ENCODE results near the gene LRRC36.
"Not testable (repeated sequence)": the region's sequence is repeated elsewhere in the genome, so short reads cannot be mapped to it uniquely, and the experiment has no call there.

LRRC36 gene

GRCh38 chr16:67407176-67407787 lies 80.7 kb downstream of the LRRC36 start:
- no peak for DNase-seq

DNA sequence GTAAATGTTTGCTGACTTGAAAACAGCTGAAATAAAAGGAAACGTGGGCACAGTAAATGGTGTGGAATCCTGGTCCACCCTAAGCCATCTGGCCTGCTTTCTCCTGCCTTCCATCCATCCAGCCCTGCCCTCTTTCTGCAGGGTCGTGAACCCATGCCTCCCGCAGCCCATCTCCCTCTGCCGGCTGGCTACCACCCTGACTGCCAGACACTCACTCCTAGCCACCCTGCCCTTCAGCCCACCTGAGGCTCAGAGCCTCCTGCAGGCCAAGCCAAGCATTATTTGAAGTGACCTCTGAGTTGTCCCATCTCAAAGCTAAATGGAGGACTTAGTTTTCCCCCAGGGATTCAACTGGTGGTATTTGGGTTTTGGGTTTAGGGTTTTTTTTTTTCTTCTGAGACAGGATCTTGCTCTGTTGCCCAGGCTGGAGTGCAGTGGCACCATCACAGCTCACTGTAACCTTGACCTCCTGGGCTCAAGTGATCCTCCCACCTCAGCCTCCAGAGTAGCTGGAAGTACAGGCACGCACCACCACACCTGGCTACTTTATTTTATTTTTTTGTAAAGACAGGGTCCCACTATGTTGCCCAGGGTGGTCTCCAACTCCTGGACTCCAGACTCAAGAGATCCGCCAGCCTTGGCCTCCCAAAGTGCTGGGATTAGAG lies 81.3 kb downstream of the LRRC36 start:
- no peak for DNase-seq

GRCh38 chr16:67409631-67410030 lies 83.0 kb downstream of the LRRC36 start:
- DNase-seq, result no peak

DNA sequence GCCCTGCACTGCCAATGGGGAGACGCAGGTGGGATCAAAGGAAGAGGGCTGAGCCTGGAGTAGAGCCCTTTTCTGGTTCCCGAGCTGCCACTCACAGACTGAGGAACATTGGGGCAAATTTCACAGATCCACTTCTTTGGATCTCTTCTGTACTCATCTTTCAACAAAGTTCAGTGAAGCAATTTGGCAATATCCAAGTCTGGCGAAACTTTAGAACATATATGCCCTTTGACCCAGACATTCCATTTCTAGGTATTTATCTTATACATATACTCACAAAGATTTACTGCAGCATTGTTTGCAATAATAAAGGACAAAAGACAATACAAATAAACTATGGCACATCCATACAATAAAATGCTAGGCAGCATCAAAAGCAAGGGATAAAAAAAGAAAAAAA lies 84.7 kb downstream of the LRRC36 start:
- DNase-seq, result no peak

DNA sequence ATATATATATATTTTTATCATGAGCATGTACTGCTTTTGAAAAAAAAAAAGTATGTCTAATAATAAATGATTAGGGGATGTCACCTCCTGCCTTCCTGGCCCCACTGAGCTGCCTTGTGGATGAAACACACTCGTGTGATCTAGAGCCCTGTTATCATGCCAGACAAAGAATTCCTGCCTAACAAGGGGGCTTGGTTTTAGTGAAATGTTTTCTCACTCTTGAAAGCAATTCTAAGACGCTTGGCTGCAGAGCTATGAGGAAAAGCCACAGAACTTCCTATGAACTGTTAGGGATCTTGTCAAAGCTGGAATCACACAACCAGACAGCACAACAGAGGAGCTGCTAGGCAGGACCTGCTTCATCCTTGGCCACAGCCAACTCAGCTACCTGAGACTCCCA lies 85.7 kb downstream of the LRRC36 start:
- DNase-seq, result no peak

- no peak for DNase-seq
These were observed 87.6 kb downstream of the LRRC36 start for GRCh38 chr16:67413978-67414911.

- not testable (repeated sequence) for DNase-seq
These were observed 88.8 kb downstream of the LRRC36 start for GRCh38 chr16:67415421-67415820.

GRCh38 chr16:67415872-67416793 lies 89.5 kb downstream of the LRRC36 start, which contains the start of gene ZDHHC1:
Gene ZDHHC1, minus strand, starts transcription at chr16:67416477. Its CDS starts 8,702 bp downstream, at chr16:67407775.
- peak; percentile 44 for DNase-seq

GRCh38 chr16:67417333-67418061 lies 90.9 kb downstream of the LRRC36 start:
- no peak for DNase-seq

DNA sequence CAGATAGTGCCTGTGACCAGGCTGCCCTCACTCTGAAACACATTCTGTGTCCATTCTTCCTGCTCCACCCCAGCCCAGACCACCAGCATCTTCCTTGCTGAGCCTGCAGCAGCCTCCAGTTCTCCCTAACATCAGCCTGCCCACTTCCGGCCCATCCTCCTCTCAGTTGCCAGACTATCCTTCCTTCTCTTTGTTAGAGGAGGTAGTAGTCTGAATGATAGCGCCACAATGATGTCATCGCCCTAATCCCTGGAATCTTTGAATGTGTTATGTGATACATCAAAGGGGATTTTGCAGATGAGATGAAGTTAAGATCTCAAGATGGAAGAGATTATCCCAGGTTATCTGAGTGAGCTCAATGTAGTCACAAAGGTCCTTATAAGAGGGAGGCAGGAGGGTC lies 92.9 kb downstream of the LRRC36 start:
- no peak for DNase-seq

- DNase-seq, result no peak
These were observed 93.3 kb downstream of the LRRC36 start for GRCh38 chr16:67419931-67420330.

GRCh38 chr16:67421030-67421429 lies 94.4 kb downstream of the LRRC36 start:
- no peak for DNase-seq

DNA sequence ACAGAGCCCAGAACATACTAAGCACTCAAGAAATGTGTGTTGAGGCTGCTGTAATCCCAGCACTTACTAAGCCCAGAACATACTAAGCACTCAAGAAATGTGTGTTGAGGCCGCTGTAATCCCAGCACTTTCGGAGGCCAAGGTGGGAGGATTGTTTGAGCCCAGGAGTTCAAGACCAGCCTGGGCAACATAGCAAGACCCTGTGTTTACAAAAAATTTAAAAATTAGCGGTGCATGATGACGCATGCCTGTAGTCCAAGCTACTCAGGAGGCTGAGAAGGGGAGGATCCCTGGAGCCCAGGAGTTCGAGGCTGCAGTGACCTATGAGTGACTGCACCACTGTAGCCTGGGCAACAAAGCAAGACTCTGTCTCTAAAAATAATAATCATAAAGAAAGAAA lies 96.4 kb downstream of the LRRC36 start:
- DNase-seq, result no peak

DNA sequence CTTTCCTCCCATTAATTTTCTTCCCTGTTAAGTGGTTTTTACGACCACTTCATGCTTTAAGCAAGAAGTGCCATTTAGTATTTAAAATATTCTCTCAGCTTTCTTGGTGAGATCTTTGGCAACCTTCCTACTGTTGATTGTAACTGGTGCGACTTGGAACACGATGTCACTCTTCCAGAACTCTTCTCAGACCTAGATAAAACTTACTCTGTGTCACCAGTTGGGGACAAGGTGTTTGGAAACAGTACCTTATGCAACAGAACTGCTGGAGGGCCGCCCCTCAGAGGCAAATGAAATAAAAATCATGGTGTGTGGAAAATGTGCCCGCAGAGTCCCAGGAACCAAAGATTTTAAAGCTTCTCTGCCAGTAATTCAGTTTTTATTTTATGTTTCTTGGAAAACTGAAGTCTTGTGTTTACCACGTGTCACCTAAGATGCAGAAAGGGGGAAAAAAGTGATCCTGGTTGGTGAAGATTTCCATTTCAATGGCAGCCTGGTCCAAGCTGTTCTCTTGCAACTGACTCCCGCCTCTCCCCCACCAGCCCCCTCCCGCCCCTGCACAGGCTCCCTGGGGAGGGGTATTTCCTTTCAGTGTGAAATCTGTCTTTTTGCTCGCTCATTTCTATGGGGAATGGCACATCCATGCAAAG lies 97.1 kb downstream of the LRRC36 start:
- DNase-seq, result no peak

- no peak for DNase-seq
These were observed 97.6 kb downstream of the LRRC36 start for GRCh38 chr16:67424261-67424615.

GRCh38 chr16:67425061-67425460 lies 98.4 kb downstream of the LRRC36 start:
- DNase-seq, result no peak

GRCh38 chr16:67425580-67425979 lies 99.0 kb downstream of the LRRC36 start:
- no peak for DNase-seq

GRCh38 chr16:67426022-67426421 lies 99.4 kb downstream of the LRRC36 start:
- no peak for DNase-seq

DNA sequence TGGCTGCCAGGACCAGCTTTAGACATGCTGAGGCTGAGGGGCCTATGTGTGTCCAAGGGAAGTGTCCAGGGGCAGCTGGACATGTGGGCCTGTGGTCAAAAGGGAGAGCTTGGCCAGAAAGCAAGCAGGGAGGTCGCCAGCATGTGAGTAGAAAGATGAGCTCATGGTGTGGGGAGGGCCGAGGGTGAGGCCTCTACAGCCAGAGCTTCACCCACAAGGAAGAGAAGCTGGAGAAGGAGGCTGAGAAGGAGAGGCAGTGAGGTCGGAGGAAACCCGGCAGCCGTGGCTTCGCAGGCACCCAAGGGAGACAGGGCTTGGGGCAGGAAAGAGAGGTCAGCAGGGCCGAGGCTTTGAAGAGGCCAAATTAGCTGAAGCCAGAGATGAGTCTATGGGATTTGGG lies 100.3 kb downstream of the LRRC36 start:
- DNase-seq, result no peak

- DNase-seq, result peak; percentile 20
These were observed 101.6 kb downstream of the LRRC36 start for GRCh38 chr16:67428146-67428731.
